Thyroid gland (tissue), 4 donors: ENCODE results near the gene ZMIZ1. TPM values are rescaled to one million over a fixed set of nuclear protein-coding genes. Genes with fewer than 3 reads are reported as not detected.
A peak's percentile ranks its signal among the peaks of the same experiment; 100 is the strongest.

ENCODE experiments used
- DNase-seq, 2 donors: peaks; one replicate each; pipeline ENCODE4 v3.0.0-alpha.2; 2019
- H3K27ac ChIP-seq, 3 donors: fragments of 200-600 bp; sonication (generic); 1 replicate in 2 of 3; 2 replicates in 1 of 3; pipeline ENCODE4 v1.5.1; 2016 to 2019; ENCODE audit warnings: mild to moderate bottlenecking in 1 of 3, moderate library complexity in 1 of 3
- H3K27me3 ChIP-seq: fragments of 200-600 bp; sonication (generic); one replicate; pipeline ENCODE4 v1.5.1; 2019
- H3K36me3 ChIP-seq, 2 donors: fragments of 200-600 bp; sonication (generic); one replicate each; pipeline ENCODE4 v1.5.1; 2016 to 2019
- H3K4me1 ChIP-seq, 2 donors: fragments of 200-600 bp; sonication (generic); one replicate each; pipeline ENCODE4 v1.5.1; 2017 to 2019
- H3K4me3 ChIP-seq, 3 donors: fragments of 200-600 bp; sonication (generic); replicated peaks in 1 of 3; 1 replicate in 2 of 3; 2 replicates in 1 of 3; pipeline ENCODE4 v1.5.1; 2016; ENCODE audit warnings: mild to moderate bottlenecking in 1 of 3
- H3K9me3 ChIP-seq: fragments of 200-600 bp; sonication (generic); one replicate; pipeline ENCODE4 v1.5.1; 2017
- POLR2A ChIP-seq, 2 donors: fragments of 450-650 bp; IDR thresholded peaks; one replicate each; pipeline ENCODE4 v1.6.1; 2017; ENCODE audit warnings: antibody characterized with exemption in 2 of 2, mild to moderate bottlenecking in 2 of 2, moderate library complexity in 1 of 2
- WGBS, 2 donors: methylation state at CpG; one replicate each; pipeline ENCODE4 v1.1.5; 2017; 5-methylcytosine and 5-hydroxymethylcytosine counted together
- intact Hi-C: fragments of 100-400 bp; cut with DNase I; formaldehyde crosslinking; loops from one replicate; pipeline ENCODE4 v1.15.1; 2023
- total RNA-seq, 4 donors: library from RNA; depleted of rRNA; stranded (reverse); fragments of >200 nt; gene quantifications; one replicate each; pipeline ENCODE4 v1.2.3, GENCODE V29; 2016
- TF ChIP-seq, protein P1 (sequence below), 6 experiments: fragments of 200-600 bp in 3 of 6; fragments of 450-650 bp in 3 of 6; sonication (generic) in 3 of 6; IDR thresholded peaks; one replicate each; pipeline ENCODE4 v1.5.1; 2016 to 2019; ENCODE audit warnings: antibody characterized with exemption in 6 of 6, mild to moderate bottlenecking in 2 of 6, inconsistent platforms in 1 of 6, moderate library complexity in 1 of 6

The ZMIZ1 gene
- total RNA-seq, 4 donors from 2014 or later, result 59.9 to 128 (median 94.4) TPM

DNA sequence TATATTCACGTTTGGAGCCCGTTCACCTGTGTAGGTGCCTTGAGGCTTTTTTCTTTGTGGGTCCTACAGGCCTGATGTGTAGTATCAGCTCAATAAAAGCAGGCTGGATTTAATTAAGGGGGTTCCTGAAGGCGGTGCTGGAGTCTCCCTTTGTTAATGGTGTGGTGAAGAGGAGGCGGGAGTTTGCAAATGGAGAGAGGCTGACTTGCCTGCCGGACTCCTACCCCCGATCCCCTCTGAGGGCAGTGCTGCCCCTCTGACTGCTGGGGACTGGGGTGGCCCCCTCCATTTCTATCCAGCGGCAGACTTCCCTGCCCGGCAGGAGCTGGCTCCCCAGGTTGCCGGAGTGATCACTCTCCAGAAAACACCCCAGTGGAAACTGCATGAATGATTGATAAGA lies 45.1 kb downstream of the ZMIZ1 start:
- Histone ChIP-seq H3K9me3 (no peaks in the 10 kb centered on the region), H3K27me3 (no peaks in the 10 kb centered on the region), H3K36me3 (peaks cover 5% of the 10 kb centered on the region in 2 donors), H3K4me1 (peaks cover 82 to 88% of the 10 kb centered on the region in 2 donors), H3K4me3 (no peak overlapping the region), H3K27ac (peak overlapping the region; percentile 81 to 88 (median 85))
- DNase-seq, result no peak
- intact Hi-C loops, result no loop called here
- 77 to 84% methylated on average over 7 to 9 of the region's 9 CpGs for WGBS, 2 donors
- TF ChIP-seq POLR2A (IDR thresholded peaks at IDR 0.05), result no peak
- TF ChIP-seq, protein P1, sequence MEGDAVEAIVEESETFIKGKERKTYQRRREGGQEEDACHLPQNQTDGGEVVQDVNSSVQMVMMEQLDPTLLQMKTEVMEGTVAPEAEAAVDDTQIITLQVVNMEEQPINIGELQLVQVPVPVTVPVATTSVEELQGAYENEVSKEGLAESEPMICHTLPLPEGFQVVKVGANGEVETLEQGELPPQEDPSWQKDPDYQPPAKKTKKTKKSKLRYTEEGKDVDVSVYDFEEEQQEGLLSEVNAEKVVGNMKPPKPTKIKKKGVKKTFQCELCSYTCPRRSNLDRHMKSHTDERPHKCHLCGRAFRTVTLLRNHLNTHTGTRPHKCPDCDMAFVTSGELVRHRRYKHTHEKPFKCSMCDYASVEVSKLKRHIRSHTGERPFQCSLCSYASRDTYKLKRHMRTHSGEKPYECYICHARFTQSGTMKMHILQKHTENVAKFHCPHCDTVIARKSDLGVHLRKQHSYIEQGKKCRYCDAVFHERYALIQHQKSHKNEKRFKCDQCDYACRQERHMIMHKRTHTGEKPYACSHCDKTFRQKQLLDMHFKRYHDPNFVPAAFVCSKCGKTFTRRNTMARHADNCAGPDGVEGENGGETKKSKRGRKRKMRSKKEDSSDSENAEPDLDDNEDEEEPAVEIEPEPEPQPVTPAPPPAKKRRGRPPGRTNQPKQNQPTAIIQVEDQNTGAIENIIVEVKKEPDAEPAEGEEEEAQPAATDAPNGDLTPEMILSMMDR (IDR thresholded peaks at IDR 0.05), result no peak

DNA sequence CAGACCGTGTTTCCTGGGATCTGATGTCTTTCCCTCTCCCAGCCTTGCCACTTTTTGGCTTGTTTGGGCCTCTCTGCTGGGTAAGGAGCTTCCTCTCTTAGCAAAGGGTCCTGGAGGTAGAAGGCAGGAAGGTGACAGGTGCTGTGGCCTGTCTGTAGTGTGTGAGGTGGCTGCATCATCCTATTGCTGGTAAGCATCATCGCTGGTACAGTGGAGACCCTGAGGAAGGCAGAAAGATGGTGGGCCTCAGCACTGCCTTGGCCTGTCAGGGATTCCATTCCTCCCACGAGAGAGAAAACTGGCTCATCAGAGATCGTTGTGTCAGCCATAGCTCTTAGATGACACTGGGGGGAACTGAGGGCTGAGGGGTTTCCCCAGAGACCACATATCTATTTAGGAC lies 46.5 kb downstream of the ZMIZ1 start:
- H3K27ac ChIP-seq, result peak overlapping the region; percentile 9 to 85 (median 61)
- H3K4me1 ChIP-seq, result peaks cover 83 to 85% of the 10 kb centered on the region in 2 donors
- H3K9me3 ChIP-seq, result no peaks in the 10 kb centered on the region
- no peak overlapping the region for H3K4me3 ChIP-seq
- 83 to 90% methylated on average over 4 of the region's 4 CpGs for WGBS, 2 donors
- intact Hi-C loops, result no loop called here
- TF ChIP-seq, protein P1 (IDR thresholded peaks at IDR 0.05), result no peak
- TF ChIP-seq POLR2A (IDR thresholded peaks at IDR 0.05), result no peak
- no peaks in the 10 kb centered on the region for H3K27me3 ChIP-seq
- no peak for DNase-seq
- peaks cover 10 to 15% of the 10 kb centered on the region in 2 donors for H3K36me3 ChIP-seq

GRCh38 chr10:79116368-79116767 lies 47.6 kb downstream of the ZMIZ1 start:
- H3K4me1 ChIP-seq, result peaks cover 76 to 78% of the 10 kb centered on the region in 2 donors
- H3K27ac ChIP-seq, result peak overlapping the region; percentile 55 to 85 (median 61)
- WGBS, 2 donors, result 54 to 63% methylated on average over 4 of the region's 4 CpGs
- no peaks in the 10 kb centered on the region for H3K27me3 ChIP-seq
- no peak for DNase-seq
- H3K4me3 ChIP-seq, result no peak overlapping the region
- intact Hi-C loops, result no loop called here
- no peak for TF ChIP-seq POLR2A (IDR thresholded peaks at IDR 0.05)
- TF ChIP-seq, protein P1 (IDR thresholded peaks at IDR 0.05), result no peak
- no peaks in the 10 kb centered on the region for H3K9me3 ChIP-seq
- peaks cover 16 to 20% of the 10 kb centered on the region in 2 donors for H3K36me3 ChIP-seq

GRCh38 chr10:79116801-79117723 lies 48.3 kb downstream of the ZMIZ1 start:
- peaks cover 16 to 27% of the 10 kb centered on the region in 2 donors for H3K36me3 ChIP-seq
- peaks cover 69 to 71% of the 10 kb centered on the region in 2 donors for H3K4me1 ChIP-seq
- H3K27me3 ChIP-seq, result no peaks in the 10 kb centered on the region
- H3K9me3 ChIP-seq, result no peaks in the 10 kb centered on the region
- H3K27ac ChIP-seq, result peak overlapping the region; percentile 55 to 85 (median 61)
- H3K4me3 ChIP-seq, result no peak overlapping the region
- TF ChIP-seq, protein P1 (IDR thresholded peaks at IDR 0.05), result no peak
- peak in 1 of 2 donors; percentile 18 for TF ChIP-seq POLR2A (IDR thresholded peaks at IDR 0.05)
- DNase-seq, result peak; percentile 67 to 72
- 55 to 63% methylated on average over 11 to 12 of the region's 12 CpGs for WGBS, 2 donors
- intact Hi-C loops, result no loop called here
